SK-N-SH (cell line): ENCODE data around the gene S100Z. TPM values are rescaled to one million over a fixed set of nuclear protein-coding genes. Genes with fewer than 3 reads are reported as not detected.

Experiments
- CTCF ChIA-PET: fragments of 300-600, 350-600 bp; formaldehyde crosslinking; extraction: SDS; loops from one replicate; lab custom pipeline; 2021; lab: Yijun Ruan, JAX
- POLR2A ChIA-PET: fragments of 350-600 bp; sonication (Branson Sonifier 250); formaldehyde crosslinking; extraction: SDS; loops from one replicate; lab custom pipeline; 2020; ENCODE audit warnings: antibody characterized with exemption, inconsistent platforms; lab: Yijun Ruan, JAX
- DNase-seq: peaks from one replicate; pipeline ENCODE4 v3.0.0; 2012
- H2AFZ ChIP-seq: fragments of 200-600 bp; sonication (generic); 2 replicates; pipeline ENCODE4 v1.8.1; 2016; ENCODE audit warnings: antibody characterized with exemption, mild to moderate bottlenecking, low read depth
- H3F3A ChIP-seq: fragments of 200-600 bp; sonication (generic); replicated peaks from 2 replicates; pipeline ENCODE3; 2016; ENCODE audit warnings: antibody characterized with exemption, mild to moderate bottlenecking; ENCODE audit not compliant: insufficient read depth
- H3K27ac ChIP-seq, 2 experiments: fragments of 200-500 bp in 1 of 2; fragments of 200-600 bp in 1 of 2; sonication (Bioruptor generic) in 1 of 2; sonication (generic), shearing (Covaris generic) in 1 of 2; 2 replicates each; pipeline versions ENCODE4 v1.5.1 to v1.6.1; 2014 to 2016; ENCODE audit warnings: low read depth in 2 of 2, inconsistent platforms in 1 of 2, low read length in 1 of 2, mild to moderate bottlenecking in 1 of 2, mixed read lengths in 1 of 2
- H3K27me3 ChIP-seq: fragments of 200-600 bp; sonication (generic), shearing (Covaris generic); 2 replicates; pipeline ENCODE4 v1.6.1; 2016; ENCODE audit warnings: mixed run types; ENCODE audit not compliant: insufficient read depth
- H3K36me3 ChIP-seq, 2 experiments: fragments of 200-500 bp in 1 of 2; fragments of 200-600 bp in 1 of 2; sonication (Bioruptor generic) in 1 of 2; sonication (generic) in 1 of 2; replicated peaks in 1 of 2; 2 replicates each; pipeline versions ENCODE3 to v1.5.1; 2014 to 2016; ENCODE audit warnings: low read length in 1 of 2, mild to moderate bottlenecking in 1 of 2; ENCODE audit not compliant: insufficient read depth in 2 of 2, control insufficient read depth in 1 of 2
- H3K4me1 ChIP-seq, 2 experiments: fragments of 200-500 bp in 1 of 2; fragments of 200-600 bp in 1 of 2; sonication (Bioruptor generic) in 1 of 2; sonication (generic), shearing (Covaris generic) in 1 of 2; 2 replicates each; pipeline versions ENCODE4 v1.5.1 to v1.6.1; 2014 to 2016; ENCODE audit warnings: low read depth in 1 of 2, low read length in 1 of 2, mixed run types in 1 of 2; ENCODE audit not compliant: insufficient read depth in 2 of 2, control insufficient read depth in 1 of 2
- H3K4me2 ChIP-seq: fragments of 200-600 bp; sonication (generic), shearing (Covaris generic); 2 replicates; pipeline ENCODE4 v1.6.1; 2017; ENCODE audit warnings: mixed run types
- H3K4me3 ChIP-seq, 2 experiments: fragments of 200-500 bp in 1 of 2; fragments of 200-600 bp in 1 of 2; sonication (Bioruptor generic) in 1 of 2; sonication (generic), shearing (Covaris generic) in 1 of 2; 2 replicates each; pipeline versions ENCODE4 v1.5.1 to v1.8.1; 2014 to 2016; ENCODE audit warnings: low read depth in 2 of 2, inconsistent platforms in 1 of 2, low read length in 1 of 2, mild to moderate bottlenecking in 1 of 2, mixed read lengths in 1 of 2, moderate library complexity in 1 of 2
- H3K79me2 ChIP-seq: fragments of 200-600 bp; sonication (generic); 2 replicates; pipeline ENCODE4 v1.8.1; 2017; ENCODE audit warnings: mild to moderate bottlenecking; ENCODE audit not compliant: insufficient read depth
- H3K9ac ChIP-seq: fragments of 200-600 bp; sonication (generic); 2 replicates; pipeline ENCODE4 v1.6.1; 2017; ENCODE audit warnings: mixed run types
- H3K9me2 ChIP-seq: fragments of 200-600 bp; sonication (generic); 2 replicates; pipeline ENCODE4 v1.6.1; 2017; ENCODE audit warnings: mixed run types
- H3K9me3 ChIP-seq: fragments of 200-600 bp; sonication (generic); 2 replicates; pipeline ENCODE4 v1.6.1; 2017; ENCODE audit warnings: mixed run types, mild to moderate bottlenecking, moderate library complexity
- H4K20me1 ChIP-seq: fragments of 200-600 bp; sonication (generic); 2 replicates; pipeline ENCODE4 v1.6.1; 2017; ENCODE audit warnings: mild to moderate bottlenecking, mixed run types; ENCODE audit not compliant: insufficient read depth
- CHD2 ChIP-seq: fragments of 150-350 bp; IDR thresholded peaks from 2 replicates; pipeline ENCODE4 v1.6.1; 2018; ENCODE audit warnings: low read length; ENCODE audit not compliant: partially characterized antibody
- CTCF ChIP-seq: fragments of 200-600 bp; sonication (generic); IDR thresholded peaks from 2 replicates; pipeline ENCODE4 v1.6.1; 2017; ENCODE audit warnings: antibody characterized with exemption, mild to moderate bottlenecking, moderate library complexity
- ELF1 ChIP-seq: IDR thresholded peaks from 2 replicates; pipeline ENCODE4 v1.4.0; 2012
- FOSL2 ChIP-seq: IDR thresholded peaks from 2 replicates; pipeline ENCODE4 v1.4.0; 2012; ENCODE audit warnings: low read depth, mild to moderate bottlenecking, moderate library complexity, borderline replicate concordance
- FOXJ3 ChIP-seq: sonication (generic); formaldehyde crosslinking; IDR thresholded peaks from 2 replicates; pipeline ENCODE4 v1.5.1; 2020; ENCODE audit warnings: mild to moderate bottlenecking, missing genetic modification reagents
- GABPA ChIP-seq: IDR thresholded peaks from 2 replicates; pipeline ENCODE4 v1.4.0; 2012; ENCODE audit warnings: low read depth, mild to moderate bottlenecking
- GATA2 ChIP-seq: sonication (generic); formaldehyde crosslinking; IDR thresholded peaks from 2 replicates; pipeline ENCODE4 v1.5.0; 2020; ENCODE audit warnings: mild to moderate bottlenecking, missing genetic modification reagents
- JUND ChIP-seq: IDR thresholded peaks from 2 replicates; pipeline ENCODE4 v1.4.0; 2012
- MEF2A ChIP-seq: IDR thresholded peaks from 2 replicates; pipeline ENCODE4 v1.4.0; 2012; ENCODE audit warnings: low read depth, borderline replicate concordance
- MXI1 ChIP-seq: IDR thresholded peaks from 2 replicates; pipeline ENCODE4 v1.6.1; 2012; ENCODE audit warnings: mild to moderate bottlenecking, low read depth, low read length, improper control_type of control experiment
- NFIC ChIP-seq: IDR thresholded peaks from 2 replicates; pipeline ENCODE4 v1.4.0; 2012; ENCODE audit warnings: borderline replicate concordance
- NRF1 ChIP-seq: IDR thresholded peaks from 2 replicates; pipeline ENCODE4 v1.6.1; 2012; ENCODE audit warnings: low read depth, mild to moderate bottlenecking, low read length
- PBX3 ChIP-seq: IDR thresholded peaks from 2 replicates; pipeline ENCODE4; 2012
- POLR2AphosphoS5 ChIP-seq: IDR thresholded peaks from 2 replicates; pipeline ENCODE4 v1.6.1; 2012; ENCODE audit warnings: low read depth, low read length
- RAD21 ChIP-seq: IDR thresholded peaks from 2 replicates; pipeline ENCODE4 v1.6.1; 2012; ENCODE audit warnings: mild to moderate bottlenecking, low read length
- RCOR1 ChIP-seq: fragments of 150-350 bp; IDR thresholded peaks from 2 replicates; pipeline ENCODE4 v1.6.1; 2017; ENCODE audit warnings: antibody characterized with exemption, low read length
- RXRA ChIP-seq: IDR thresholded peaks from 2 replicates; pipeline ENCODE4 v1.4.0; 2012; ENCODE audit warnings: low read depth, mild to moderate bottlenecking, borderline replicate concordance
- SIN3A ChIP-seq: IDR thresholded peaks from 2 replicates; pipeline ENCODE4 v1.6.1; 2012; ENCODE audit warnings: low read depth, mild to moderate bottlenecking, low read length, moderate library complexity, borderline replicate concordance
- YY1 ChIP-seq: IDR thresholded peaks from 2 replicates; pipeline ENCODE4 v1.4.0; 2012; ENCODE audit warnings: low read depth, mild to moderate bottlenecking
- WGBS: methylation state at CpG from one replicate; pipeline ENCODE4 v1.1.6; 2017; ENCODE audit warnings: low lambda C conversion rate; 5-methylcytosine and 5-hydroxymethylcytosine counted together
- polyA plus RNA-seq, 3 experiments: library from polyadenylated mRNA; depleted of rRNA; stranded (reverse); fragments of >200 nt; gene quantifications; 2 replicates each; pipeline ENCODE4 v1.2.3, GENCODE V29; 2012
- TF ChIP-seq, protein P1 (sequence below): IDR thresholded peaks from 2 replicates; pipeline ENCODE4 v1.4.0; 2012; ENCODE audit warnings: low read depth, borderline replicate concordance
- TF ChIP-seq, protein P2 (sequence below): fragments of 150-350 bp; IDR thresholded peaks from 2 replicates; pipeline ENCODE4 v1.6.1; 2016; ENCODE audit warnings: mild to moderate bottlenecking, low read depth, low read length
- TF ChIP-seq, protein P3 (sequence below): fragments of 150-350 bp; IDR thresholded peaks from 2 replicates; pipeline ENCODE4 v1.6.1; 2017; ENCODE audit warnings: antibody characterized with exemption, low read length, low read depth, borderline replicate concordance

The S100Z gene
- polyA plus RNA-seq, 1 of the 3 experiments (the other 2 are of a cell fraction): not detected

- Histone ChIP-seq H3K79me2 (no peaks in the 10 kb centered on the region), H4K20me1 (no peaks in the 10 kb centered on the region), H3K4me2 (no peak overlapping the region), H3F3A (no peaks in the 10 kb centered on the region), H3K36me3 (no peaks in the 10 kb centered on the region), H3K9me3 (no peaks in the 10 kb centered on the region), H3K9ac (no peak overlapping the region), H3K4me1 (no peaks in the 10 kb centered on the region), H3K27me3 (peaks cover 13% of the 10 kb centered on the region; the same call in 1 of the 2 replicates)
- no peak for DNase-seq
- 32% methylated on average over 2 of the region's 2 CpGs for WGBS
- POLR2A ChIA-PET: no interaction called here
- TF ChIP-seq POLR2AphosphoS5 (no peak), JUND (no peak), NFIC (no peak), GABPA (no peak), ELF1 (no peak), MXI1 (no peak), RAD21 (no peak), NRF1 (no peak), MEF2A (no peak), CHD2 (no peak), FOXJ3 (CRISPR knock-in tag) (no peak), SIN3A (no peak), PBX3 (no peak)
- TF ChIP-seq, protein P1, sequence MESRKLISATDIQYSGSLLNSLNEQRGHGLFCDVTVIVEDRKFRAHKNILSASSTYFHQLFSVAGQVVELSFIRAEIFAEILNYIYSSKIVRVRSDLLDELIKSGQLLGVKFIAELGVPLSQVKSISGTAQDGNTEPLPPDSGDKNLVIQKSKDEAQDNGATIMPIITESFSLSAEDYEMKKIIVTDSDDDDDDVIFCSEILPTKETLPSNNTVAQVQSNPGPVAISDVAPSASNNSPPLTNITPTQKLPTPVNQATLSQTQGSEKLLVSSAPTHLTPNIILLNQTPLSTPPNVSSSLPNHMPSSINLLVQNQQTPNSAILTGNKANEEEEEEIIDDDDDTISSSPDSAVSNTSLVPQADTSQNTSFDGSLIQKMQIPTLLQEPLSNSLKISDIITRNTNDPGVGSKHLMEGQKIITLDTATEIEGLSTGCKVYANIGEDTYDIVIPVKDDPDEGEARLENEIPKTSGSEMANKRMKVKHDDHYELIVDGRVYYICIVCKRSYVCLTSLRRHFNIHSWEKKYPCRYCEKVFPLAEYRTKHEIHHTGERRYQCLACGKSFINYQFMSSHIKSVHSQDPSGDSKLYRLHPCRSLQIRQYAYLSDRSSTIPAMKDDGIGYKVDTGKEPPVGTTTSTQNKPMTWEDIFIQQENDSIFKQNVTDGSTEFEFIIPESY: no peak
- TF ChIP-seq, protein P2, sequence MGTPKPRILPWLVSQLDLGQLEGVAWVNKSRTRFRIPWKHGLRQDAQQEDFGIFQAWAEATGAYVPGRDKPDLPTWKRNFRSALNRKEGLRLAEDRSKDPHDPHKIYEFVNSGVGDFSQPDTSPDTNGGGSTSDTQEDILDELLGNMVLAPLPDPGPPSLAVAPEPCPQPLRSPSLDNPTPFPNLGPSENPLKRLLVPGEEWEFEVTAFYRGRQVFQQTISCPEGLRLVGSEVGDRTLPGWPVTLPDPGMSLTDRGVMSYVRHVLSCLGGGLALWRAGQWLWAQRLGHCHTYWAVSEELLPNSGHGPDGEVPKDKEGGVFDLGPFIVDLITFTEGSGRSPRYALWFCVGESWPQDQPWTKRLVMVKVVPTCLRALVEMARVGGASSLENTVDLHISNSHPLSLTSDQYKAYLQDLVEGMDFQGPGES: no peak
- TF ChIP-seq, all 33 proteins: peak for 0
- CTCF ChIA-PET: no interaction called here
- H3K9me2 ChIP-seq: no peaks in the 10 kb centered on the region
- H2AFZ ChIP-seq: no peak overlapping the region
- no peak overlapping the region for H3K4me3 ChIP-seq
- H3K27ac ChIP-seq: no peak overlapping the region
Measured at GRCh38 chr5:76893294-76893693, 43.5 kb downstream of the S100Z start.

DNA sequence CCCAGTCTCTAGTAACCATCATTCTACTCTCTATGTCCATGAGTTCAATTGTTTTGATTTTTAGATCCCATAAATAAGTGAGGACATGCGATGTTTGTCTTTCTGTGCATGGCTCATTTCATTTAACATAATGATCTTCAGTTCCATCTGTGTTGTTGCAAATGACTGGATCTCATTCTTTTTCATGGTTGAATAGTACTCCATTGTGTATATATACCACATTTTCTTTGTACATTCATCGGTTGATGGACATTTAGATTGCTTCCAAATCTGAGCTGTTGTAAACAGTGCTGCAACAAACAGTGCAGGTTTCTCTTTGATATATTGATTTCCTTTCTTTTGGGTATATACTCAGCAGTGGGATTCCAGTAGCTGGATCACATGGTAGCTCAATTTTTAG is 46.4 kb downstream of the S100Z start:
- no peaks in the 10 kb centered on the region for H4K20me1 ChIP-seq
- H3K9me2 ChIP-seq: no peaks in the 10 kb centered on the region
- DNase-seq: no peak
- no peak overlapping the region for H3K27ac ChIP-seq
- no peak overlapping the region for H2AFZ ChIP-seq
- H3K27me3 ChIP-seq: peaks cover 13% of the 10 kb centered on the region; the same call in 1 of the 2 replicates
- no peaks in the 10 kb centered on the region for H3K79me2 ChIP-seq
- H3K4me3 ChIP-seq: no peak overlapping the region
- no peak for TF ChIP-seq POLR2AphosphoS5
- no peak for TF ChIP-seq FOSL2
- no peak for TF ChIP-seq GATA2 (CRISPR knock-in tag)
- no peak for TF ChIP-seq JUND
- TF ChIP-seq NFIC: no peak
- TF ChIP-seq YY1: no peak
- TF ChIP-seq CTCF: no peak
- TF ChIP-seq, protein P3, sequence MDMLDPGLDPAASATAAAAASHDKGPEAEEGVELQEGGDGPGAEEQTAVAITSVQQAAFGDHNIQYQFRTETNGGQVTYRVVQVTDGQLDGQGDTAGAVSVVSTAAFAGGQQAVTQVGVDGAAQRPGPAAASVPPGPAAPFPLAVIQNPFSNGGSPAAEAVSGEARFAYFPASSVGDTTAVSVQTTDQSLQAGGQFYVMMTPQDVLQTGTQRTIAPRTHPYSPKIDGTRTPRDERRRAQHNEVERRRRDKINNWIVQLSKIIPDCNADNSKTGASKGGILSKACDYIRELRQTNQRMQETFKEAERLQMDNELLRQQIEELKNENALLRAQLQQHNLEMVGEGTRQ: no peak
- no peak for TF ChIP-seq RXRA
- TF ChIP-seq RAD21: no peak
- TF ChIP-seq RCOR1: no peak
- H3K9me3 ChIP-seq: no peaks in the 10 kb centered on the region
- H3K9ac ChIP-seq: no peak overlapping the region
- ChIA-PET POLR2A (no interaction called here), CTCF (no interaction called here)
- H3F3A ChIP-seq: no peaks in the 10 kb centered on the region
- no peaks in the 10 kb centered on the region for H3K4me1 ChIP-seq
- WGBS: 69% methylated on average over 2 of the region's 2 CpGs
- H3K36me3 ChIP-seq: no peaks in the 10 kb centered on the region
- H3K4me2 ChIP-seq: no peak overlapping the region
